Measurements from ENCODE around the gene CAND2. TPM values are rescaled to one million over a fixed set of nuclear protein-coding genes. Genes with fewer than 3 reads are reported as not detected.

Gene CAND2
- total and polyA plus RNA-seq, 2 of the 8 experiments (the other 6 are each of a cell fraction or from before 2014, with no cell fraction given) = 8.7 TPM

- H2BK15ac ChIP-seq (ENCODE audit: low read length) = no peak overlapping the region; the same call in 1 of the 2 replicates
- H3K27ac ChIP-seq (ENCODE audit: low read depth, low read length) = no peak overlapping the region
- no peak for DNase-seq (ENCODE audit: low read depth in 1 of 2, low spot score in 2 of 2)
- H3K23ac ChIP-seq (ENCODE audit: insufficient read length) = no peak overlapping the region
- H3K4me3 ChIP-seq (ENCODE audit: extremely low read depth in 1 of 4, insufficient read depth in 2 of 4, low read depth in 3 of 4, low read length in 4 of 4) = no peak overlapping the region
- H3K23me2 ChIP-seq (ENCODE audit: low read depth, low read length) = peaks cover 6% of the 10 kb centered on the region; the same call in 1 of the 2 replicates
- H3K18ac ChIP-seq (ENCODE audit: extremely low read depth, low read length) = no peak overlapping the region
- H3K9me3 ChIP-seq (ENCODE audit: insufficient read depth in 2 of 2, low read depth in 1 of 2, low read length in 1 of 2) = no peaks in the 10 kb centered on the region
- no peaks in the 10 kb centered on the region for H3K27me3 ChIP-seq (replicated peaks in 1 of 4; ENCODE audit: control insufficient read depth in 3 of 4, extremely low read depth in 1 of 4, insufficient read depth in 3 of 4, low read length in 3 of 4)
- 0 out of 8 replicates have a peak, but pooled peaks cover 0 to under 1% (median 0%) of the 10 kb centered on the region in 4 experiments for H3K36me3 ChIP-seq (ENCODE audit: control insufficient read depth in 2 of 4, insufficient read depth in 4 of 4, low read length in 3 of 4)
- H3K4me1 ChIP-seq (replicated peaks in 1 of 4; ENCODE audit: control insufficient read depth in 3 of 4, insufficient read depth in 4 of 4, low read length in 3 of 4) = peaks cover 0 to 10% (median 2%) of the 10 kb centered on the region in 4 experiments; a peak in 4 of 7 replicates
- no peak overlapping the region for H2BK120ac ChIP-seq (replicated peaks; ENCODE audit: low read depth, low read length)
- peaks cover 2% of the 10 kb centered on the region in 2 experiments for H4K20me1 ChIP-seq (replicated peaks in 1 of 2; ENCODE audit: control insufficient read depth in 1 of 2, insufficient read depth in 2 of 2, low read length in 2 of 2)
- no peak overlapping the region for H2BK20ac ChIP-seq (ENCODE audit: low read length)
- no peak overlapping the region for H4K8ac ChIP-seq (ENCODE audit: extremely low read depth, insufficient read depth, low read length)
- ChIA-PET POLR2A (ENCODE audit: partially characterized antibody) (interaction anchor here (1.1 to 4.7 kb wide), 5 partner anchors 10 to 42 kb away, joined by 3 to 33 read pairs (median 8); partner anchors contain the start of gene RPL32), CTCF (ENCODE audit: partially characterized antibody) (interaction anchor here (1.2 to 5.5 kb wide), 6 partner anchors 11 to 40 kb away, joined by 3 to 52 read pairs (median 5); partner anchors contain the start of gene TMEM40)
- 88% methylated on average over 12 of the region's 12 CpGs; no CpG with 5 or more reads in 1 of the 2 experiments for WGBS, 2 experiments (ENCODE audit: extremely low coverage in 1 of 2, insufficient coverage in 1 of 2, insufficient read length in 1 of 2, insufficient replicate concordance in 2 of 2, low coverage in 1 of 2, low lambda C conversion rate in 2 of 2, missing lambda C conversion rate in 1 of 2)
- H3K79me1 ChIP-seq (ENCODE audit: low read depth, low read length) = no peaks in the 10 kb centered on the region; the same call in 1 of the 2 replicates
- H3K9ac ChIP-seq (replicated peaks in 1 of 4; ENCODE audit: extremely low read depth in 1 of 4, low read depth in 3 of 4, low read length in 3 of 4) = no peak overlapping the region
- no peak overlapping the region for H2AFZ ChIP-seq (ENCODE audit: low read length)
- no peak overlapping the region for H3K56ac ChIP-seq (replicated peaks; ENCODE audit: insufficient read length, low read depth, low read length)
- H3K79me2 ChIP-seq (ENCODE audit: control insufficient read depth in 1 of 2, insufficient read depth in 2 of 2, low read length in 2 of 2) = no peaks in the 10 kb centered on the region
- no peak overlapping the region for H3K4ac ChIP-seq (replicated peaks; ENCODE audit: insufficient read length, low read depth, low read length)
- no peak overlapping the region for H2BK12ac ChIP-seq (ENCODE audit: low read depth, low read length)
- H4K5ac ChIP-seq (ENCODE audit: insufficient read length, low read depth, low read length) = no peak overlapping the region
- no peak overlapping the region for H2AK5ac ChIP-seq (ENCODE audit: low read depth, low read length)
- no peak overlapping the region for H4K91ac ChIP-seq (replicated peaks; ENCODE audit: insufficient read length, low read length)
- FAIRE-seq = no peak
- H2BK5ac ChIP-seq (ENCODE audit: low read depth, low read length) = no peak overlapping the region
- H3K14ac ChIP-seq (ENCODE audit: insufficient read length) = no peak overlapping the region
- H3K4me2 ChIP-seq (ENCODE audit: insufficient read depth in 1 of 2, low read depth in 2 of 2, low read length in 2 of 2) = no peak overlapping the region
- TF ChIP-seq TCF12 (IDR thresholded peaks at IDR 0.05; ENCODE audit: low read depth, low read length) (no peak), KDM5A (IDR thresholded peaks at IDR 0.05; ENCODE audit: low read length) (no peak), MAX (IDR thresholded peaks at IDR 0.05) (no peak), KDM1A (IDR thresholded peaks at IDR 0.05; ENCODE audit: borderline replicate concordance, low read length) (no peak), CTBP2 (IDR thresholded peaks at IDR 0.05; ENCODE audit: borderline replicate concordance, insufficient read depth, insufficient read length, low read length) (no peak), CHD1 (IDR thresholded peaks at IDR 0.05; ENCODE audit: low read depth, low read length) (no peak)
Measured at GRCh38 chr3:12798559-12799179, 2.2 kb downstream of the CAND2 start.

Measured in H1 (cell line).